Activated naive CD8-positive, alpha-beta T cell treated with anti-CD3 and anti-CD28 coated beads, Interleukin-2, amount 10 ng/mL, durations not matched to agents 7 days and 5 days (primary cell): ENCODE results near the gene CAMTA2. TPM values are rescaled to one million over a fixed set of nuclear protein-coding genes. Genes with fewer than 3 reads are reported as not detected.
"Not testable (repeated sequence)": the region's sequence is repeated elsewhere in the genome, so short reads cannot be mapped to it uniquely, and the experiment has no call there.

Source experiments
- ATAC-seq: fragments of 150-1000 bp; cut with Tn5 transposase; one replicate; pipeline ENCODE4 v1.10.0; 2021; ENCODE audit warnings: low read depth, moderate library complexity
- POLR2A ChIA-PET: fragments of 350-600 bp; sonication (Branson Sonifier 250); formaldehyde crosslinking; loops from one replicate; lab custom pipeline; 2021; ENCODE audit warnings: antibody characterized with exemption; lab: Charles Lee
- DNase-seq: peaks from one replicate; pipeline ENCODE4 v3.0.0; 2021
- H3K27ac Mint-ChIP-seq: one replicate; pipeline ENCODE4 v1.8.0; 2022; ENCODE audit warnings: mild to moderate bottlenecking, mixed read lengths
- H3K27me3 Mint-ChIP-seq: one replicate; pipeline ENCODE4 v1.8.0; 2022; ENCODE audit warnings: mild to moderate bottlenecking, moderate library complexity, mixed read lengths
- H3K36me3 Mint-ChIP-seq: one replicate; pipeline ENCODE4 v1.8.0; 2021; ENCODE audit warnings: mild to moderate bottlenecking, mixed read lengths
- H3K4me1 Mint-ChIP-seq: one replicate; pipeline ENCODE4 v1.8.0; 2021; ENCODE audit warnings: mixed read lengths
- H3K4me3 Mint-ChIP-seq: one replicate; pipeline ENCODE4 v1.8.0; 2022; ENCODE audit warnings: mild to moderate bottlenecking, moderate library complexity, mixed read lengths
- H3K9me3 Mint-ChIP-seq: one replicate; pipeline ENCODE4 v1.8.0; 2021; ENCODE audit warnings: mixed read lengths
- total RNA-seq, 2 experiments: library from RNA; stranded (reverse); gene quantifications; one replicate each; pipeline ENCODE4 v1.2.3, GENCODE V29; 2021

Gene CAMTA2
- total RNA-seq, 2 experiments from 2014 or later: 62.0 to 67.7 TPM

GRCh38 chr17:4938688-4939545 is 48.6 kb downstream of the CAMTA2 start:
- Mint-ChIP-seq H3K9me3 (no peaks in the 10 kb centered on the region), H3K36me3 (peaks cover 47% of the 10 kb centered on the region), H3K4me1 (peaks cover 48% of the 10 kb centered on the region), H3K27ac (peak overlapping the region; percentile 88), H3K27me3 (no peaks in the 10 kb centered on the region), H3K4me3 (peak overlapping the region; percentile 100)
- POLR2A ChIA-PET: interaction anchor here (1.2 to 17.2 kb wide), 11 partner anchors 11 to 796 kb away, joined by 3 to 441 read pairs (median 8); partner anchors contain the start of genes C17orf107, CAMTA2, CYB5D2 and ENO3
- no peak for ATAC-seq
- DNase-seq: no peak

GRCh38 chr17:4938069-4938491 is 49.4 kb downstream of the CAMTA2 start:
- no peak for ATAC-seq
- Mint-ChIP-seq H3K27me3 (no peaks in the 10 kb centered on the region), H3K4me3 (peak overlapping the region; percentile 100), H3K36me3 (peaks cover 43% of the 10 kb centered on the region), H3K9me3 (no peaks in the 10 kb centered on the region), H3K4me1 (peaks cover 47% of the 10 kb centered on the region), H3K27ac (peak overlapping the region; percentile 22)
- POLR2A ChIA-PET: interaction anchor here (2.8 to 4.0 kb wide), 2 partner anchors 12 to 60 kb away, joined by 20 to 106 read pairs; partner anchors contain the start of genes ENO3, INCA1, KIF1C and PFN1
- DNase-seq: no peak

- no peak for DNase-seq
- no peaks in the 10 kb centered on the region for H3K9me3 Mint-ChIP-seq
- H3K36me3 Mint-ChIP-seq: peaks cover 41% of the 10 kb centered on the region
- no peak overlapping the region for H3K27ac Mint-ChIP-seq
- no peak overlapping the region for H3K4me3 Mint-ChIP-seq
- ATAC-seq: no peak
- H3K27me3 Mint-ChIP-seq: no peaks in the 10 kb centered on the region
- POLR2A ChIA-PET: interaction anchor here (1.0 kb wide), 1 partner anchor 20 kb away, joined by 3 read pairs; no protein-coding TSS in a partner anchor
- H3K4me1 Mint-ChIP-seq: peaks cover 43% of the 10 kb centered on the region
Observed at GRCh38 chr17:4937553-4937952, 49.9 kb downstream of the CAMTA2 start.

GRCh38 chr17:4936436-4936835 is 51.0 kb downstream of the CAMTA2 start:
- POLR2A ChIA-PET: interaction anchor here (0.5 to 2.1 kb wide), 5 partner anchors 9 to 27 kb away, joined by 3 to 6 read pairs (median 4); no protein-coding TSS in a partner anchor

GRCh38 chr17:4935650-4936049 is 51.8 kb downstream of the CAMTA2 start:
- no peaks in the 10 kb centered on the region for H3K9me3 Mint-ChIP-seq
- DNase-seq (no peak), ATAC-seq (no peak)
- no peak overlapping the region for H3K27ac Mint-ChIP-seq
- peaks cover 39% of the 10 kb centered on the region for H3K36me3 Mint-ChIP-seq
- no peak overlapping the region for H3K4me3 Mint-ChIP-seq
- H3K27me3 Mint-ChIP-seq: no peaks in the 10 kb centered on the region
- POLR2A ChIA-PET: interaction anchor here (1.5 to 2.1 kb wide), 2 partner anchors 9 to 27 kb away, joined by 5 to 6 read pairs; no protein-coding TSS in a partner anchor
- H3K4me1 Mint-ChIP-seq: peaks cover 37% of the 10 kb centered on the region

More at GRCh38 chr17:4936436-4936835, 51.0 kb downstream of the CAMTA2 start:
- ATAC-seq (no peak), DNase-seq (no peak)
- H3K4me3 Mint-ChIP-seq: no peak overlapping the region
- peaks cover 36% of the 10 kb centered on the region for H3K4me1 Mint-ChIP-seq
- H3K27ac Mint-ChIP-seq: peak overlapping the region; percentile 44
- no peaks in the 10 kb centered on the region for H3K27me3 Mint-ChIP-seq
- H3K9me3 Mint-ChIP-seq: no peaks in the 10 kb centered on the region
- peaks cover 37% of the 10 kb centered on the region for H3K36me3 Mint-ChIP-seq

- POLR2A ChIA-PET: interaction anchor here (0.8 to 1.3 kb wide), 7 partner anchors 9 to 96 kb away, joined by 3 to 4 read pairs (median 3); partner anchors contain the start of gene PFN1
- no peaks in the 10 kb centered on the region for H3K9me3 Mint-ChIP-seq
- H3K27ac Mint-ChIP-seq: peak overlapping the region; percentile 52
- peaks cover 38% of the 10 kb centered on the region for H3K4me1 Mint-ChIP-seq
- ATAC-seq (peak; percentile 35), DNase-seq (no peak)
- peaks cover 42% of the 10 kb centered on the region for H3K36me3 Mint-ChIP-seq
- H3K27me3 Mint-ChIP-seq: no peaks in the 10 kb centered on the region
- peak overlapping the region; percentile 3 for H3K4me3 Mint-ChIP-seq
Observed at GRCh38 chr17:4934173-4934979, 53.1 kb downstream of the CAMTA2 start.

GRCh38 chr17:4933646-4934045 is 53.8 kb downstream of the CAMTA2 start:
- H3K36me3 Mint-ChIP-seq: peaks cover 45% of the 10 kb centered on the region
- DNase-seq (no peak), ATAC-seq (no peak)

GRCh38 chr17:4932756-4933155 is 54.7 kb downstream of the CAMTA2 start:
- POLR2A ChIA-PET: no interaction called here
- H3K36me3 Mint-ChIP-seq: peaks cover 45% of the 10 kb centered on the region
- no peak overlapping the region for H3K27ac Mint-ChIP-seq
- no peaks in the 10 kb centered on the region for H3K27me3 Mint-ChIP-seq
- no peaks in the 10 kb centered on the region for H3K9me3 Mint-ChIP-seq
- ATAC-seq (no peak), DNase-seq (no peak)
- no peak overlapping the region for H3K4me3 Mint-ChIP-seq
- H3K4me1 Mint-ChIP-seq: peaks cover 30% of the 10 kb centered on the region

More at GRCh38 chr17:4933646-4934045, 53.8 kb downstream of the CAMTA2 start:
- POLR2A ChIA-PET: interaction anchor here (0.8 to 1.3 kb wide), 4 partner anchors 34 to 97 kb away, joined by 3 read pairs; no protein-coding TSS in a partner anchor
- Mint-ChIP-seq H3K27ac (peak overlapping the region; percentile 52), H3K27me3 (no peaks in the 10 kb centered on the region), H3K4me1 (peaks cover 33% of the 10 kb centered on the region), H3K9me3 (no peaks in the 10 kb centered on the region), H3K4me3 (no peak overlapping the region)

- no peaks in the 10 kb centered on the region for H3K9me3 Mint-ChIP-seq
- DNase-seq (no peak), ATAC-seq (no peak)
- peaks cover 46% of the 10 kb centered on the region for H3K36me3 Mint-ChIP-seq
- no peaks in the 10 kb centered on the region for H3K27me3 Mint-ChIP-seq
- POLR2A ChIA-PET: no interaction called here
- H3K4me1 Mint-ChIP-seq: peaks cover 27% of the 10 kb centered on the region
- peak within 1 kb of the TSS; percentile 60 for H3K27ac Mint-ChIP-seq
- H3K4me3 Mint-ChIP-seq: no peak within 1 kb of the TSS
Observed at GRCh38 chr17:4931963-4932362, 55.5 kb downstream of the CAMTA2 start, which contains the start of gene GP1BA. TSS of gene GP1BA (plus strand) at chr17:4932277. CDS start at chr17:4932605, 328 bp downstream.

- H3K4me3 Mint-ChIP-seq: no peak overlapping the region
- H3K36me3 Mint-ChIP-seq: peaks cover 34% of the 10 kb centered on the region
- H3K4me1 Mint-ChIP-seq: peaks cover 12% of the 10 kb centered on the region
- H3K27me3 Mint-ChIP-seq: no peaks in the 10 kb centered on the region
- POLR2A ChIA-PET: interaction anchor here (1.0 to 1.1 kb wide), 2 partner anchors 16 to 17 kb away, joined by 3 read pairs; no protein-coding TSS in a partner anchor
- H3K27ac Mint-ChIP-seq: no peak overlapping the region
- no peak for DNase-seq
- no peak for ATAC-seq
- H3K9me3 Mint-ChIP-seq: no peaks in the 10 kb centered on the region
Observed at GRCh38 chr17:4928881-4929280, 58.6 kb downstream of the CAMTA2 start.

- H3K27ac Mint-ChIP-seq, H3K9me3 Mint-ChIP-seq, ATAC-seq, DNase-seq, H3K4me1 Mint-ChIP-seq, H3K4me3 Mint-ChIP-seq, H3K27me3 Mint-ChIP-seq: not testable (repeated sequence)
- POLR2A ChIA-PET: interaction anchor here (0.6 kb wide), 1 partner anchor 56 kb away, joined by 4 read pairs; no protein-coding TSS in a partner anchor
- peaks cover 27% of the 10 kb centered on the region for H3K36me3 Mint-ChIP-seq
Observed at GRCh38 chr17:4926577-4927335, 60.7 kb downstream of the CAMTA2 start.

GRCh38 chr17:4921320-4921719 is 66.2 kb downstream of the CAMTA2 start:
- Mint-ChIP-seq H3K27ac (no peak overlapping the region), H3K9me3 (no peaks in the 10 kb centered on the region), H3K4me1 (peaks cover 2% of the 10 kb centered on the region), H3K4me3 (no peak overlapping the region), H3K27me3 (no peaks in the 10 kb centered on the region), H3K36me3 (peaks cover 2% of the 10 kb centered on the region)
- no peak for DNase-seq
- ATAC-seq: no peak
- POLR2A ChIA-PET: no interaction called here
